NCI-H524 (cell line): Measurements from ENCODE around the gene ATG4B.

Source experiments
- DNase-seq, 2 experiments: peaks; one replicate each; lab custom pipeline; 2025; lab: John Stamatoyannopoulos, UW

Gene ATG4B

GRCh38 chr2:241613017-241613780 is 24.3 kb upstream of the ATG4B start:
- no peak for DNase-seq

DNA sequence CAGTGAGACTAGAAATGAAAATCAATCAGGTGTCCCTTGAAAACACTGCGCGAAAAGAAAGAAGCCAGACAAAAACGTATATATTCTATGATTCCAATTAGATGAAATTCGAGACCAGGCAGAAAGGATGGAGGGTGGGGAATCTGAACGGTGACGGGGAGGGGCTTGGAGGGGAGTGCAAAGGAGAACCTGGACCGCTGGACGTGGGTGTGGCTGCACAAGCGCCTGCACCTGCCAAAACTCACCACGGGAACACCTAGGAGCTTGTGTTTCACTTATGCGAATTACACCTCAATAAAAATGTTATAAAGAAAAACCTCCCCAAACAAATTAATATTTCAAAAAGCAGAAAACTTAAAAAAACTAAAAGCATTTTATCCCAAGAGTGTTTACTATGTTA is 22.5 kb upstream of the ATG4B start:
- no peak for DNase-seq

GRCh38 chr2:241615522-241616052 is 21.9 kb upstream of the ATG4B start:
- DNase-seq = no peak

DNA sequence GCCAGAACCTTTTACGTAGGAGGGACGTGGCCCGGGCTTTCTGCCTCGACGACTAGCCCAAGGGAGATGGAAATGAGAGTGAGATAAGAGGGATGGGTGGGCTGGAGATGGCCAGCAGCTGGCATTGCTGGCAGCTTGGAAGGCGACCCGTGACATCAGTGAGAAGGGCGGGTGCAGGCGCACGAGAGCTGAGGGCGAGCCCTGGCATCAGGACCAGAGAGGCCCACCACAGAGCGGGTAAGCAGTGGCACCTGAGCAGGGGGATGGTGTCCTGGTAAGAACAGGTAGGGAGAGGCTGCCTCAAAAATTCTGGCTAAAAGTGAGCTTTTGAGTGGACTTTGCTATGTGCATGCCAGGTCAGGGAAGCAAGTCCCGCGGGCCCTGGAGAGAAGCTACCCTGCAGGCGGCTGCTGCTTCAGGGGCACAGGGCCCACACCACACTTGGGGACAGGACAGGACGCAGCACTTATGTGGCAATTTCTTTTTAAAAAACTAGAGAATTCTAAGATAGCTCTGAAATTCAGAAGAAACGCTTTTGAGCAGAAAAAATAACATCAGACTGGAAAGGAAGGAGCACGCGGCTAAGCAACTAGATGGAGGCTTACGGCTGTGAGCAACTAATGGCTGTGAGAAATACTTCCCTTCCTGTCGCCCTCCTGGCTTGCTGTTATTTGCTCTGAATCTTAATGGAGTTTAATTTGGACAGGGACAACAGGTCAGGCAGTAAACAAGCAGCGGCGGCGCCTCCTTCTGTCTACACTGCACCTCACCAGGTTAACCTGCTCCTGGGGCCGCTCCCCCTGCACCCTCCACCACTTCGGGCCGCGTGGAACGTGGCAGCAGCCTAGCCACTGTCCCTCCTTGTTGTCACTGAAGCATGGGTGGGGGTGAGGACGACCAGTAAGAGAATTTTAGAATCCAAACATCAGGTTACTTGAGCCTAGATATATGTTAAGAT is 21.0 kb upstream of the ATG4B start:
- DNase-seq = no peak

DNA sequence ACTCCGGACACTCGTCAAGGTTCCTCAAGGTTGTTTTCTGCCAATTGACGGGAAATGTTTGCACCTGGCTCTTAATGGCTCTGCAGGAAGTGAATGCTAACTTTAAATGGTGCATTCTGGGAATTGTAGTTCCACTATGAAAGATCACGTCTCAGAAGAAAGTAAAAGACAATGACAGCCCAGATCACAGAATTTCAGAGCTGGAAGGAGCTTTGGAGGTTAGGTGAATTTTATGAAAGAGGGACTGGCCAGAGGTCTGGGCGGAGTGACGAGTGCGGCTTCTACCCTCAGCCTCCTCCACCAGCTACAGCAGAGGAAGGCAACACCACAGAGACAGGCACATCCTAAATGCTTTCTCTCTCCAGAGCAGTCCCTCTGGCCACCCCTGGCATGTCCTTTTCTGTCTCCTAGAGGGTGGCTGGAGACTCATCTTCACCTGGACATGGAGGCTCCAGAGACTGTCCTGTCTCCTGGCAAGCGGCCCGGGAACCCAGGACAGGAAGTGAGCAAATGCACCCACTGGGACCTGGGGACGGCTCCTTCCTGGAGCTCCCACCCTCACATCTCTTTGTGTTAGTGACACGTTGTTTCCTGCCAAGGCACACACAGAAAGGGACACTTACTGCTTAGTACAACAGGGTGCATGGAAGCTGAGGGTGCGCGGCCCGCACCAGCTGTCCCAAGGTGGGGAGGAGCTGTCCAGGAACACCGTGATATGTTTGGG is 19.9 kb upstream of the ATG4B start:
- DNase-seq = no peak

DNA sequence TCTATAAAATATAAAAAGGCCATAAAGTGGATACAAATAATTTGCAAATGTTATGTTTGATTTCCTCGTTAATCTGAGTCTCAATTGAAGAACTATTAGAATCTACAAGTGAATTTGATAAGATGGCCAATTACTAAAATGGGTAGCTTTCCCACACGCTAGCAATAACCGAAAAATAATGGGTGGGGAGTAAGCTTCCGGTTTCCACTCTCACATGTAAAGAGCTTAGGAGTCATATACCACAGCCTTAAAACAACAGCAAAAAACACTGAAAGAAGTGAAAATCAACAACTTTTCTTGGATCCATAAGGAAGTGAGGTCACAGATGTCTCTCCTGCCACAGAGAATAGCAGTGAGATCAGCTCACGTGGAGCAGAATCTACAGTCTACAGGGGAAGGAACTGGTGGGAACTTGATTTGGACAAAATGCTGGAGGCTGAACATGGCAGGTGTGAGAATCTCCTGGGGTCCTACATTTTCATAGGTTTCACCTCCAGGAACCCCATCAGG is 19.1 kb upstream of the ATG4B start:
- DNase-seq = no peak

- DNase-seq = no peak
Measured at GRCh38 chr2:241618829-241619228, 18.7 kb upstream of the ATG4B start.

DNA sequence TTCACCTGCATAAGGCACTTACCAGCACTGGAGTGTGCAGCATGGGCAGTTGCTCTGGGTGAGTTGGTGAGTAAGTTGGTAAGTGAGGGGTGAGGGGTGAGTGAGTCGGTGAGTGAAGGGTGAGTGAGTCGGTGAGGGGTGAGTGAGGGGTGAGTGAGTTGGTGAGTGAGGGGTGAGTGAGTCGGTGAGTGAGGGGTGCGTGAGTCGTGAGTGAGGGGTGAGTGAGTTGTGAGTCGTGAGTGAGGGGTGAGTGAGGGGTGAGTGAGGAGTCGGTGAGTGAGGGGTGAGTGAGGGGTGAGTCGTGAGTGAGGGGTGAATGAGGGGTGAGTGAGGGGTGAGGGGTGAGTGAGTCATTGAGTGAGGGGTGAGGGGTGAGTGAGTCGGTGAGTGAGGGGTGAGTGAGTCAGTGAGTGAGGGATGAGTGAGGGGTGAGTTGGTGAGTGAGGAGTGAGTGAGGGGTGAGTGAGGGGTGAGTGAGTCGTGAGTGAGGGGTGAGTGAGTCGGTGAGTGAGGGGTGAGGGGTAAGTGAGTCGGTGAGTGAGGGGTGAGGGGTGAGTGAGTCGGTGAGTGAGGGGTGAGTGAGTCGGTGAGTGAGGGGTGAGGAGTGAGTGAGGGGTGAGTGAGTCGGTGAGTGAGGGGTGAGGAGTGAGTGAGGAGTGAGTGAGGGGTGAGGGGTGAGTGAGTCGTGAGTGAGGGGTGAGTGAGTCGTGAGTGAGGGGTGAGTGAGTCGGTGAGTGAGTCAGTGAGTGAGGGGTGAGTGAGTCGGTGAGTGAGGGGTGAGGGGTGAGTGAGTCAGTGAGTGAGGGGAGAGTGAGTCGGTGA is 17.7 kb upstream of the ATG4B start:
- DNase-seq = no peak

DNA sequence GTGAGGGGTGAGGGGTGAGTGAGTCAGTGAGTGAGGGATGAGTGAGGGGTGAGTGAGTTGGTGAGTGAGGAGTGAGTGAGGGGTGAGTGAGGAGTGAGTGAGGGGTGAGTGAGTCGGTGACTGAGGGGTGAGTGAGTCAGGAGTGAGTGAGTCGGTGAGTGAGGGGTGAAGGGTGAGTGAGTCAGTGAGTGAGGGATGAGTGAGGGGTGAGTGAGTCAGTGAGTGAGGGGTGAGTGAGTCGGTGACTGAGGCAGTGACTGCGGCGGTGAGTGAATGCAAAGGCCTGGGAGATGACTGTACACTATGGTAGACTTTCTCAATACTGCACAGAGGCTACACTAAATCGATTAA is 17.1 kb upstream of the ATG4B start:
- DNase-seq = no peak

- DNase-seq = no peak
Measured at GRCh38 chr2:241627675-241628074, 9.8 kb upstream of the ATG4B start.

- DNase-seq = no peak
Measured at GRCh38 chr2:241629762-241630435, 7.6 kb upstream of the ATG4B start.

GRCh38 chr2:241632478-241633325 is 4.8 kb upstream of the ATG4B start:
- DNase-seq = no peak

DNA sequence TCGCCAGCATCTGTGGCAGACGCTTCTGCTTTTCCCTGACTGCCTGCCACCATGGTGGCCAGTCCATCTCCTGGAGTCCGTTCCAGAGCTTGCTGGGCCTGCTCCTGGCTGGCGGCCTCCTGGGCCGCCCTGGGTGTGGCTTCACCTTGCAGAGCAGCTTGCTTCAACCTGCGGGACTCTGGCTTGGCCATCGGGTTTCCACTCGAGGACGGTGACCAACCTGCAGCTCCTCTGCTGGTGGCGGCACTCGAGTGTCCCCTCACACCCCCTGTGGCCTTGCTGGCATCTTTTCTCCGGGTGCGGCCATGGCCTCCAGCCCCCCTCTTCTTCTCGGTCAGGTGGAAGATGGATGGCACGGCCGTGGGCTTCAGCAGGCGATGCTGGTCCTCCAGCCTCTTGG is 3.9 kb upstream of the ATG4B start:
- DNase-seq = no peak

- no peak for DNase-seq
Measured at GRCh38 chr2:241635756-241636155, 1.7 kb upstream of the ATG4B start.

- DNase-seq = peak in 1 of 2 experiments; percentile 16
Measured at GRCh38 chr2:241636182-241637017, 1.1 kb upstream of the ATG4B start.

GRCh38 chr2:241637795-241638660 is 535 bp downstream of the ATG4B start:
- no peak for DNase-seq

DNA sequence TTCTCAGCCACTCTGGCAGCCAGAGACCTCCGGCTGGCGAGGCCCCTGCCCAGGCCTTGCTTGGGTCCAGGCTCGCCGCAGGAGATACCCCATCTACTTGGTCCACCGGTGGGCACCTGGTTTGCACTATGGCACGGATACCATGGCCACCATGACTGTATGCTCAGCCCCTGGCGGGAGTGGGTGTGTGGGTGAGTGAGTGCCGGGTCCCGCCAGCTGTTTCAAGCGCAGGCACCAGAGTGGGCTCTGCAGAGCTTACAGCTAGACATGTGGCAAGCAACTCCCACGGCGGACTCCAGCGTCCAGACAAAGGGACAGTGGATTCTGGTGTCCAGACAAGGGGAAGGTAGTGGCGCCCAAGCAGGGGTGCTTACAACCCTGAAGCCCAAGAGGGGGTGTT is 1.4 kb downstream of the ATG4B start:
- no peak for DNase-seq

DNA sequence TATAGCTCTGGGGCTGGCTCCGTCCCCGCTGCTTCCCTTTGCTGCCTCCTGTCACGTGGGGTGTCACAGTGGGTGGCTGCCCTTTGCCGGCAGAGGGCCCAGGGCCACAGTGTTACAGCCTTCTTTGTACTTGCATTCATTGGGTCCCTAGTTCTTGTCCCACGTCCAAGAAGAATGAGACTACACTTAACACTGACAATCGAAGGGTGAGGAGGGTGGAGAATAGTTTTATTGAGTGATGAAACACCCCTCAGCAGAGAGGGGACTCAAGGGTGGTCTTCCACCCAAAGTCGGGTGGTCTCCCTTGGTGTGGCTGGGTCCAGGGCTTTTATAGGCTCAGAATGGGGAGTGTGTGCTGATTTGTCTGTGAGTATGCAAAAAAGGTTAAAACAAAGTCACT is 1.9 kb downstream of the ATG4B start:
- DNase-seq = no peak
